ENCODE measurements around the gene CNOT1.
A peak's percentile ranks its signal among the peaks of the same experiment; 100 is the strongest.

Gene CNOT1

DNA sequence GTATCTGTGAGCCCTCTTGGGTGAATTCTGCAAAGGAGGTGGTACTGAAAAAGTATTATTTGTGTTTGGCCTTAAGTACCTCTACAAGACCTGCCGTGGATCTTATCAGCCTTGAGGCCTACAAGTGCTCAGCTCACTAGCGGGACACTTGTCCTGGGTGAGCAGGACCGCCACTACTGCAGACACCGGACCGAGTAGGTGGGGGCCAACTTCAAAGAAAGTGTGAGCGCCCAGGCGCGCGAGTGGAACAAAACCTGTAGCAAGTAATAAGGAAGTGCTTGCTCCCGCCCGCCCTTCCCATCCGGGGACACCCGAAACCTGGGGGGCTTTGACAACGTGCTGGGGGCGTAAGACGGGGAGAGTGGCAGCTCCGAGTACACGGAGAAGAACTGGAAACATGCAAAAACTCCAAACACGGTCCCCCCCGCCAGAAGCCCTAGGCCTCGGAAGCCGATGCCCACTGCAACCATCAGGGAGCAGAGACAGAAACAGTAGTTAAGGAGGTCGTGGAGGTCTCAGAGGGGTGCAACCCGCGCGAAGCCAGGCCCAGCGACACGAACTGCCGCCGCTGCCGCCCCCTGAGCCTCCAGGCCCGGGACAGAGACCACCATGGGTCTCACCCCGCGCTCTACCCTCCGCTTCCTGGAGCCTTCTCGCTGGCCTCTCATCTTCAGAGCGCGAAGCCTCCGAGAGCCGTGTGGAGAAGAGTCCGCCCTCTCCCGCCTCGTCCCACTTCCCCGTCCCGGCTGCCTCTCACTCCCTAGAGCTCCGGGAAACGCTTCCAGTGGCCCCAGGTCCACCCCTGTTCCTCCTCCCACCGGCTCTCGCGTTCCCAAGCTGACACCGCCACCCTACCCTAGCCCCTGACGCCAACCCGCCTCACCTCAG, 537 bp downstream of the CNOT1 start:
- H2AFZ ChIP-seq (ENCODE audit: low read length) = no peak overlapping the region
- H3K27me3 ChIP-seq (ENCODE audit: insufficient read depth, low read length) = no peaks in the 10 kb centered on the region
- H3K4me1 ChIP-seq (ENCODE audit: insufficient read depth, low read length, severe bottlenecking) = peaks cover 31% of the 10 kb centered on the region
- H3K36me3 ChIP-seq (ENCODE audit: insufficient read depth, low read length) = peaks cover 39% of the 10 kb centered on the region
- H3F3A ChIP-seq (ENCODE audit: insufficient read depth, low read length) = no peaks in the 10 kb centered on the region
- TF ChIP-seq, protein P1, sequence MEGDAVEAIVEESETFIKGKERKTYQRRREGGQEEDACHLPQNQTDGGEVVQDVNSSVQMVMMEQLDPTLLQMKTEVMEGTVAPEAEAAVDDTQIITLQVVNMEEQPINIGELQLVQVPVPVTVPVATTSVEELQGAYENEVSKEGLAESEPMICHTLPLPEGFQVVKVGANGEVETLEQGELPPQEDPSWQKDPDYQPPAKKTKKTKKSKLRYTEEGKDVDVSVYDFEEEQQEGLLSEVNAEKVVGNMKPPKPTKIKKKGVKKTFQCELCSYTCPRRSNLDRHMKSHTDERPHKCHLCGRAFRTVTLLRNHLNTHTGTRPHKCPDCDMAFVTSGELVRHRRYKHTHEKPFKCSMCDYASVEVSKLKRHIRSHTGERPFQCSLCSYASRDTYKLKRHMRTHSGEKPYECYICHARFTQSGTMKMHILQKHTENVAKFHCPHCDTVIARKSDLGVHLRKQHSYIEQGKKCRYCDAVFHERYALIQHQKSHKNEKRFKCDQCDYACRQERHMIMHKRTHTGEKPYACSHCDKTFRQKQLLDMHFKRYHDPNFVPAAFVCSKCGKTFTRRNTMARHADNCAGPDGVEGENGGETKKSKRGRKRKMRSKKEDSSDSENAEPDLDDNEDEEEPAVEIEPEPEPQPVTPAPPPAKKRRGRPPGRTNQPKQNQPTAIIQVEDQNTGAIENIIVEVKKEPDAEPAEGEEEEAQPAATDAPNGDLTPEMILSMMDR (IDR thresholded peaks at IDR 0.05; ENCODE audit: low read length) = no peak
- TF ChIP-seq EZH2 (IDR thresholded peaks at IDR 0.05; ENCODE audit: borderline replicate concordance, low read length) = no peak
- peak overlapping the region; percentile 92 for H3K4me2 ChIP-seq (ENCODE audit: low read length)
- H4K20me1 ChIP-seq (ENCODE audit: insufficient read depth, low read length) = peaks cover 8% of the 10 kb centered on the region
- H3K27ac ChIP-seq (ENCODE audit: low read depth, low read length, poor library complexity, severe bottlenecking) = peak overlapping the region; percentile 94
- H3K9me2 ChIP-seq (ENCODE audit: low read depth, low read length) = no peaks in the 10 kb centered on the region
- H3K4me3 ChIP-seq (ENCODE audit: low read depth, low read length, poor library complexity, severe bottlenecking) = peak overlapping the region; percentile 76
- peak overlapping the region; percentile 90 for H3K9ac ChIP-seq (ENCODE audit: low read length)
- H3K9me3 ChIP-seq (ENCODE audit: low read length) = no peaks in the 10 kb centered on the region
- peaks cover 55% of the 10 kb centered on the region for H3K79me2 ChIP-seq (ENCODE audit: insufficient read depth, low read length)

DNA sequence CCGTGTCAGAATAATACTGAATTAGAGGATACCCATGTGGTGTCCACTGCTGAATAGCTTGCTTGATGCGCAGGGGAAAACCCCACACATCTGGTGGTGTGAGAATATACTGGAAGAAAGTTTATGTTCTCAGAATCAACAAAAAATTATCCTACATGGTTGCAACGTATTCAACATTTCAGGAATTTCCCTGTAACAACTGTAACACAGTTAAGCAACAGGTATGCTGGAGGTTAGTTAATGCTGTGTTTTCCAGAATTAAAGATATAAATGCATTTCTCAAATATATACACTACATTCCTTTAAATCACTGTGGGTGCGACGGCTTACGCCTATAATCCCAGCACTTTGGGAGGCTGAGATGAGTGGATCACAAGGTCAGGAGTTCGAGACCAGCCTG, 5.4 kb downstream of the CNOT1 start:
- Histone ChIP-seq H3K4me2 (ENCODE audit: low read length) (no peak overlapping the region), H4K20me1 (ENCODE audit: insufficient read depth, low read length) (peaks cover 13% of the 10 kb centered on the region), H3K4me3 (ENCODE audit: low read depth, low read length, poor library complexity, severe bottlenecking) (no peak overlapping the region), H3K36me3 (ENCODE audit: insufficient read depth, low read length) (peaks cover 82% of the 10 kb centered on the region), H3K9me3 (ENCODE audit: low read length) (no peaks in the 10 kb centered on the region), H3K27me3 (ENCODE audit: insufficient read depth, low read length) (no peaks in the 10 kb centered on the region), H3K4me1 (ENCODE audit: insufficient read depth, low read length, severe bottlenecking) (peaks cover 27% of the 10 kb centered on the region), H3K9me2 (ENCODE audit: low read depth, low read length) (no peaks in the 10 kb centered on the region), H3K79me2 (ENCODE audit: insufficient read depth, low read length) (peaks cover 98% of the 10 kb centered on the region), H3K9ac (ENCODE audit: low read length) (no peak overlapping the region), H2AFZ (ENCODE audit: low read length) (no peak overlapping the region), H3F3A (ENCODE audit: insufficient read depth, low read length) (no peaks in the 10 kb centered on the region), H3K27ac (ENCODE audit: low read depth, low read length, poor library complexity, severe bottlenecking) (no peak overlapping the region)
- TF ChIP-seq EZH2 (IDR thresholded peaks at IDR 0.05; ENCODE audit: borderline replicate concordance, low read length) = no peak
- TF ChIP-seq, protein P1 (IDR thresholded peaks at IDR 0.05; ENCODE audit: low read length) = no peak

DNA sequence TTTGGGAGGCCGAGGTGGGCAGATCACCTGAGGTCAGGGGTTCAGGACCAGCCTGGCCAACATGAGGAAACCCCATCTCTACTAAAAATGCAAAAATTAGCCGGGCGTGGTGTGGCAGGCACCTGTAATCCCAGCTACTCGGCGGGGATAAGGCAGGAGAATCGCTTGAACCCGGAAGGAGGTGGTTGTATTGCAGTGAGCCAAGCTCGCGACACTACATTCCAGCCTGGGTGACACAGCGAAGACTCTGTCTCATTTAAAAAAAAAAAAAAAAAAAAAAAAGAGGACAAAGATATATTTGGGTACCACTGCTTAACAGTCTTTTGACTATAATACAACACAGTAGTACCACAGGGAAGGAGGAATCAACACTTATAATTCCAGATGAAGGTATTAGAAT, 9.2 kb downstream of the CNOT1 start:
- H3K9me3 ChIP-seq (ENCODE audit: low read length) = no peaks in the 10 kb centered on the region
- no peaks in the 10 kb centered on the region for H3K4me1 ChIP-seq (ENCODE audit: insufficient read depth, low read length, severe bottlenecking)
- H3K27me3 ChIP-seq (ENCODE audit: insufficient read depth, low read length) = no peaks in the 10 kb centered on the region
- H4K20me1 ChIP-seq (ENCODE audit: insufficient read depth, low read length) = peaks cover 8% of the 10 kb centered on the region; the same call in 1 of the 2 replicates
- no peak overlapping the region for H3K4me2 ChIP-seq (ENCODE audit: low read length)
- no peak overlapping the region for H3K9ac ChIP-seq (ENCODE audit: low read length)
- peaks cover 86% of the 10 kb centered on the region for H3K36me3 ChIP-seq (ENCODE audit: insufficient read depth, low read length)
- TF ChIP-seq, protein P1 (IDR thresholded peaks at IDR 0.05; ENCODE audit: low read length) = no peak
- no peak for TF ChIP-seq EZH2 (IDR thresholded peaks at IDR 0.05; ENCODE audit: borderline replicate concordance, low read length)
- H2AFZ ChIP-seq (ENCODE audit: low read length) = no peak overlapping the region
- no peak overlapping the region for H3K4me3 ChIP-seq (ENCODE audit: low read depth, low read length, poor library complexity, severe bottlenecking)
- no peaks in the 10 kb centered on the region for H3K9me2 ChIP-seq (ENCODE audit: low read depth, low read length)
- no peak overlapping the region for H3K27ac ChIP-seq (ENCODE audit: low read depth, low read length, poor library complexity, severe bottlenecking)
- H3K79me2 ChIP-seq (ENCODE audit: insufficient read depth, low read length) = peaks cover 97% of the 10 kb centered on the region
- no peaks in the 10 kb centered on the region for H3F3A ChIP-seq (ENCODE audit: insufficient read depth, low read length)

Data from OCI-LY1 (cell line).